HEK293 (cell line): ENCODE measurements around the gene FOXB2.
"Not testable (repeated sequence)": the region's sequence is repeated elsewhere in the genome, so short reads cannot be mapped to it uniquely, and the experiment has no call there.

Experiments
- CTCF ChIA-PET: fragments of 350-600 bp; formaldehyde crosslinking; extraction: SDS; loops from one replicate; lab custom pipeline; 2021; ENCODE audit warnings: antibody characterized with exemption; lab: Yijun Ruan, JAX
- POLR2A ChIA-PET: fragments of 300-600 bp; formaldehyde crosslinking; extraction: SDS; loops from one replicate; lab custom pipeline; 2020; ENCODE audit warnings: antibody characterized with exemption, inconsistent platforms; lab: Yijun Ruan, JAX
- H3K27ac ChIP-seq: fragments of 200-500 bp; sonication (Bioruptor generic); 2 replicates; pipeline ENCODE4 v1.5.1; 2014; ENCODE audit warnings: low read depth, low read length, control low read depth, inconsistent platforms; ENCODE audit errors: extremely low read depth
- H3K36me3 ChIP-seq, 2 experiments: fragments of 200-500 bp in 1 of 2; sonication (Bioruptor generic) in 1 of 2; 1 replicate in 1 of 2; 2 replicates in 1 of 2; pipeline ENCODE4 v1.5.1; 2014 to 2017; ENCODE audit warnings: inconsistent platforms in 2 of 2, low read length in 2 of 2; ENCODE audit not compliant: control insufficient read depth in 2 of 2, insufficient read depth in 1 of 2
- H3K4me1 ChIP-seq: fragments of 200-500 bp; sonication (Bioruptor generic); 2 replicates; pipeline ENCODE4 v1.5.1; 2014; ENCODE audit warnings: mild to moderate bottlenecking, low read length, inconsistent platforms; ENCODE audit not compliant: control insufficient read depth, insufficient read depth
- H3K4me3 ChIP-seq: 2 replicates; pipeline ENCODE4 v1.5.1; 2011; ENCODE audit warnings: low read depth, mild to moderate bottlenecking, control low read depth, low read length, moderate library complexity
- H3K9me3 ChIP-seq: fragments of 200-500 bp; sonication (Bioruptor generic); 2 replicates; pipeline ENCODE4 v1.5.1; 2014; ENCODE audit warnings: low read depth, low read length, inconsistent platforms; ENCODE audit not compliant: control insufficient read depth, insufficient read depth
- GLI4 ChIP-seq: fragments of 450-650 bp; formaldehyde crosslinking; IDR thresholded peaks from 2 replicates; pipeline ENCODE4 v1.5.1; 2016; ENCODE audit warnings: missing biosample characterization, missing genetic modification characterization
- KLF17 ChIP-seq: fragments of 450-650 bp; formaldehyde crosslinking; IDR thresholded peaks from 2 replicates; pipeline ENCODE4 v1.5.1; 2016; ENCODE audit warnings: missing biosample characterization, missing genetic modification characterization
- ZNF202 ChIP-seq: fragments of 450-650 bp; formaldehyde crosslinking; IDR thresholded peaks from 2 replicates; pipeline ENCODE4 v1.5.1; 2016; ENCODE audit warnings: missing biosample characterization, missing genetic modification characterization, borderline replicate concordance
- ZNF26 ChIP-seq: fragments of 450-650 bp; formaldehyde crosslinking; IDR thresholded peaks from 2 replicates; pipeline ENCODE4 v1.5.1; 2016; ENCODE audit warnings: missing biosample characterization, missing genetic modification characterization
- ZNF302 ChIP-seq: fragments of 450-650 bp; formaldehyde crosslinking; IDR thresholded peaks from 2 replicates; pipeline ENCODE4 v1.5.1; 2016; ENCODE audit warnings: missing biosample characterization, missing genetic modification characterization, low read depth
- ZNF391 ChIP-seq: fragments of 450-650 bp; formaldehyde crosslinking; IDR thresholded peaks from 2 replicates; pipeline ENCODE4 v1.5.1; 2016; ENCODE audit warnings: low read depth, missing biosample characterization, missing genetic modification characterization, borderline replicate concordance
- ZNF518A ChIP-seq: fragments of 450-650 bp; formaldehyde crosslinking; conservative IDR thresholded peaks from 2 replicates; pipeline ENCODE4 v1.5.1; 2016; ENCODE audit warnings: low read depth, missing biosample characterization, missing genetic modification characterization
- TF ChIP-seq, protein P1 (sequence below): fragments of 450-650 bp; formaldehyde crosslinking; IDR thresholded peaks from 2 replicates; pipeline ENCODE4 v1.5.1; 2017; ENCODE audit warnings: missing biosample characterization, missing genetic modification characterization
- TF ChIP-seq, protein P2 (sequence below): IDR thresholded peaks from 2 replicates; pipeline ENCODE4 v1.6.1; 2011; ENCODE audit warnings: mild to moderate bottlenecking, low read depth, low read length, borderline replicate concordance
- TF ChIP-seq, protein P3 (sequence below): fragments of 450-650 bp; formaldehyde crosslinking; IDR thresholded peaks from 2 replicates; pipeline ENCODE4 v1.5.1; 2016; ENCODE audit warnings: missing biosample characterization, missing genetic modification characterization

FOXB2 gene

DNA sequence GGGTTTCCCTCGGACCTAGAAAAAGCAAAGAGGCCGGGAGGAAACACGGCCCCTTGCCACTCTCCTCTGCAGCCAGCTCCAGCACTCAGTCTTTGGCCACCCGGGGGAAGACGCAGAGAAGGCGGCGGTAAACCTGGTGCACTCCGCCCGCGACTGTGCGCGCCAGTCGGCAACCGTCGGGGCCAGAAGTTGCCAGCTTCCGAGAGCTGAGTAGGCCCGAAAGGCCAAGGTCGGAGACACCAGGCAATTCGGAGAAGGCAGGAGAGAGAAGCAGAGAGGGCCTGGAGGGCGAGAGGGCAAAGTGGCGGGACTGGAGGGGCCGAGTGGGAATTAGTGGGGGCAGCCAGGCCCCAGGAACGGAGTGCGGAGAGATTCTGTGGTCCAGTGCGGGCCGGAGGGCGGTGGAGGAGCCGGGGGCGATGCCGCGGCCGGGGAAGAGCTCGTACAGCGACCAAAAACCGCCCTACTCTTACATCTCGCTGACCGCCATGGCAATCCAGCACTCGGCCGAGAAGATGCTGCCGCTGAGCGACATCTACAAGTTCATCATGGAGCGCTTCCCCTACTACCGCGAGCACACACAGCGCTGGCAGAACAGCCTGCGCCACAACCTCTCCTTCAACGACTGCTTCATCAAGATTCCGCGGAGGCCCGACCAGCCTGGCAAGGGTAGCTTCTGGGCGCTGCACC lies at the start of gene FOXB2:
TSS of gene FOXB2 (plus strand) at position 420 of the 690 bp plus-strand sequence. CDS start at position 420, 0 bp downstream.
- peak within 1 kb of the TSS; percentile 55 for H3K4me3 ChIP-seq
- TF ChIP-seq ZNF202 (tag by site-specific recombination) = 0 out of 2 replicates have a peak, but pooled peaks have one; percentile 21
- TF ChIP-seq ZNF518A = no peak
- CTCF ChIA-PET = interaction anchor here (0.7 kb wide), 1 partner anchor 114 kb away, joined by 3 read pairs; no protein-coding TSS in a partner anchor

DNA sequence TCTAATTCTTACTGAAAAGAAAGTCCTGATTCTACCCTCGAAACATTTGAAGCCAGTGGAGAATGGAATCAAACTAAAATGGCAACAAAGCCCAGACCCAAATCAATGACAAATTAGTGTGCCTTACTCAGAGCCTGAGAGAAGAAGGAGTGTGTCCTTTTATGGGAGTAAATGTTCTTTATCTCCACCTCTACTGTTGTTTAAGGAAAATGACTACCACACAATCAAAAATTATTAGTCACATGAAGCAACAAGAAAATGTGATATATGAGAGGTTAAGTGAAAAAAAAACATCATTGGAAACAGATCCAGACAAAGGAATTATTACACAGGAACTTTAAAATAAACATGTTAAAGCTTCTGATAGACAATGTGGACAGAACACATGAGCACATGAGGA lies 49.7 kb upstream of the FOXB2 start:
- Histone ChIP-seq H3K9me3 (no peaks in the 10 kb centered on the region), H3K36me3 (no peaks in the 10 kb centered on the region), H3K4me1 (no peaks in the 10 kb centered on the region), H3K4me3 (no peak overlapping the region), H3K27ac (no peak overlapping the region)
- CTCF ChIA-PET = no interaction called here
- TF ChIP-seq ZNF391 (tag by site-specific recombination) = no peak
- TF ChIP-seq ZNF26 = peak; percentile 92
- POLR2A ChIA-PET = no interaction called here

More for the DNA sequence above, at the start of gene FOXB2:
- POLR2A ChIA-PET = no interaction called here
- Histone ChIP-seq H3K36me3 (no peaks in the 10 kb centered on the region), H3K9me3 (no peaks in the 10 kb centered on the region), H3K27ac (peak within 1 kb of the TSS; percentile 60; the same call in 1 of the 2 replicates), H3K4me1 (peaks cover 2% of the 10 kb centered on the region; the same call in 1 of the 2 replicates)

DNA sequence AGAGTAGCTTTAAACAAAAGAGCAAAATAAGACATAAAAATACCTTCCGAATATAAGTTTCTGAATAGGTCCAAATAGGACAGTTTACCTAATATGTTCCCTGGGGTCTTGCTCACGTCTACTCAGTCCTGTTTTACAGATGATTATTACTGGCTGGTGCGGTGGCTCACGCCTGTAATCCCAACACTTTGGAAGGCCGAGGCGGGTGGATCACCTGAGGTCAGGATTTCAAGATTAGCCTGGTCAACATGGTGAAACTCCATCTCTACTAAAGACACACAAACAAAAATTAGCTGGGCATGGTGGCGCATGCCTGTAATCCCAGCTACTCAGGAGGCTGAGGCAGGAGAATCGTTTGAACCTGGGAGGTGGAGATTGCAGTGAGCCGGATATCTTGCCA lies 40.6 kb upstream of the FOXB2 start:
- CTCF ChIA-PET = interaction anchor here (0.5 to 1.3 kb wide), 5 partner anchors 8 to 328 kb away, joined by 4 read pairs; no protein-coding TSS in a partner anchor
- POLR2A ChIA-PET, H3K27ac ChIP-seq: not testable (repeated sequence)

DNA sequence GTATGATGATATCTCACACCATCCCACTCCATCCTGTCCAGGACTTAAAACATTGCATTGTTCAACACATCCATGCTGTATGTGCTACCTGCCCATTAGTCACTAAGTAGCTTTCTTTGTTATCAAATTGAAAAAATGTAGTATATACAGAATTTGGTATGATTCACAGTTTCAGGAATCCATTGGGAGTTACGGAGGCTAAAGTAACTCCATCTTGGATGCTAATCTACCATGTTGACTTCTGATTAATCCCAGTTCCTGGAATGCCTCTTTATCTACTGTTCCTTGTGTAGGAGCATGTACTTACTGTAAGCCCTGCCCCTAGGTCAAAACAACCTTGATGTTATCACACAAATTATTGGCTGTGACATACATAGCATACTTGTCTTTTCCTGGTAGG lies 38.9 kb upstream of the FOXB2 start:
- no peak overlapping the region for H3K27ac ChIP-seq
- CTCF ChIA-PET = interaction anchor here (0.6 to 4.8 kb wide), 3 partner anchors 17 to 184 kb away, joined by 3 to 22 read pairs (median 3); no protein-coding TSS in a partner anchor
- POLR2A ChIA-PET = no interaction called here
- H3K9me3 ChIP-seq = no peaks in the 10 kb centered on the region
- no peaks in the 10 kb centered on the region for H3K36me3 ChIP-seq
- no peaks in the 10 kb centered on the region for H3K4me1 ChIP-seq
- H3K4me3 ChIP-seq = no peak overlapping the region
- TF ChIP-seq, protein P1, sequence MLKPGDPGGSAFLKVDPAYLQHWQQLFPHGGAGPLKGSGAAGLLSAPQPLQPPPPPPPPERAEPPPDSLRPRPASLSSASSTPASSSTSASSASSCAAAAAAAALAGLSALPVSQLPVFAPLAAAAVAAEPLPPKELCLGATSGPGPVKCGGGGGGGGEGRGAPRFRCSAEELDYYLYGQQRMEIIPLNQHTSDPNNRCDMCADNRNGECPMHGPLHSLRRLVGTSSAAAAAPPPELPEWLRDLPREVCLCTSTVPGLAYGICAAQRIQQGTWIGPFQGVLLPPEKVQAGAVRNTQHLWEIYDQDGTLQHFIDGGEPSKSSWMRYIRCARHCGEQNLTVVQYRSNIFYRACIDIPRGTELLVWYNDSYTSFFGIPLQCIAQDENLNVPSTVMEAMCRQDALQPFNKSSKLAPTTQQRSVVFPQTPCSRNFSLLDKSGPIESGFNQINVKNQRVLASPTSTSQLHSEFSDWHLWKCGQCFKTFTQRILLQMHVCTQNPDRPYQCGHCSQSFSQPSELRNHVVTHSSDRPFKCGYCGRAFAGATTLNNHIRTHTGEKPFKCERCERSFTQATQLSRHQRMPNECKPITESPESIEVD (tag by site-specific recombination) = no peak
- TF ChIP-seq, protein P2, sequence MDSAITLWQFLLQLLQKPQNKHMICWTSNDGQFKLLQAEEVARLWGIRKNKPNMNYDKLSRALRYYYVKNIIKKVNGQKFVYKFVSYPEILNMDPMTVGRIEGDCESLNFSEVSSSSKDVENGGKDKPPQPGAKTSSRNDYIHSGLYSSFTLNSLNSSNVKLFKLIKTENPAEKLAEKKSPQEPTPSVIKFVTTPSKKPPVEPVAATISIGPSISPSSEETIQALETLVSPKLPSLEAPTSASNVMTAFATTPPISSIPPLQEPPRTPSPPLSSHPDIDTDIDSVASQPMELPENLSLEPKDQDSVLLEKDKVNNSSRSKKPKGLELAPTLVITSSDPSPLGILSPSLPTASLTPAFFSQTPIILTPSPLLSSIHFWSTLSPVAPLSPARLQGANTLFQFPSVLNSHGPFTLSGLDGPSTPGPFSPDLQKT = no peak
- TF ChIP-seq KLF17 (no peak), GLI4 (tag by site-specific recombination) (no peak), ZNF302 (tag by site-specific recombination) (no peak)
- TF ChIP-seq, protein P3, sequence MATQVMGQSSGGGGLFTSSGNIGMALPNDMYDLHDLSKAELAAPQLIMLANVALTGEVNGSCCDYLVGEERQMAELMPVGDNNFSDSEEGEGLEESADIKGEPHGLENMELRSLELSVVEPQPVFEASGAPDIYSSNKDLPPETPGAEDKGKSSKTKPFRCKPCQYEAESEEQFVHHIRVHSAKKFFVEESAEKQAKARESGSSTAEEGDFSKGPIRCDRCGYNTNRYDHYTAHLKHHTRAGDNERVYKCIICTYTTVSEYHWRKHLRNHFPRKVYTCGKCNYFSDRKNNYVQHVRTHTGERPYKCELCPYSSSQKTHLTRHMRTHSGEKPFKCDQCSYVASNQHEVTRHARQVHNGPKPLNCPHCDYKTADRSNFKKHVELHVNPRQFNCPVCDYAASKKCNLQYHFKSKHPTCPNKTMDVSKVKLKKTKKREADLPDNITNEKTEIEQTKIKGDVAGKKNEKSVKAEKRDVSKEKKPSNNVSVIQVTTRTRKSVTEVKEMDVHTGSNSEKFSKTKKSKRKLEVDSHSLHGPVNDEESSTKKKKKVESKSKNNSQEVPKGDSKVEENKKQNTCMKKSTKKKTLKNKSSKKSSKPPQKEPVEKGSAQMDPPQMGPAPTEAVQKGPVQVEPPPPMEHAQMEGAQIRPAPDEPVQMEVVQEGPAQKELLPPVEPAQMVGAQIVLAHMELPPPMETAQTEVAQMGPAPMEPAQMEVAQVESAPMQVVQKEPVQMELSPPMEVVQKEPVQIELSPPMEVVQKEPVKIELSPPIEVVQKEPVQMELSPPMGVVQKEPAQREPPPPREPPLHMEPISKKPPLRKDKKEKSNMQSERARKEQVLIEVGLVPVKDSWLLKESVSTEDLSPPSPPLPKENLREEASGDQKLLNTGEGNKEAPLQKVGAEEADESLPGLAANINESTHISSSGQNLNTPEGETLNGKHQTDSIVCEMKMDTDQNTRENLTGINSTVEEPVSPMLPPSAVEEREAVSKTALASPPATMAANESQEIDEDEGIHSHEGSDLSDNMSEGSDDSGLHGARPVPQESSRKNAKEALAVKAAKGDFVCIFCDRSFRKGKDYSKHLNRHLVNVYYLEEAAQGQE = no peak

More for the DNA sequence above, 40.6 kb upstream of the FOXB2 start:
- not testable (repeated sequence) for H3K4me3 ChIP-seq, H3K9me3 ChIP-seq, H3K36me3 ChIP-seq, H3K4me1 ChIP-seq
